Measurements from ENCODE around the gene TMA16.

The TMA16 gene

DNA sequence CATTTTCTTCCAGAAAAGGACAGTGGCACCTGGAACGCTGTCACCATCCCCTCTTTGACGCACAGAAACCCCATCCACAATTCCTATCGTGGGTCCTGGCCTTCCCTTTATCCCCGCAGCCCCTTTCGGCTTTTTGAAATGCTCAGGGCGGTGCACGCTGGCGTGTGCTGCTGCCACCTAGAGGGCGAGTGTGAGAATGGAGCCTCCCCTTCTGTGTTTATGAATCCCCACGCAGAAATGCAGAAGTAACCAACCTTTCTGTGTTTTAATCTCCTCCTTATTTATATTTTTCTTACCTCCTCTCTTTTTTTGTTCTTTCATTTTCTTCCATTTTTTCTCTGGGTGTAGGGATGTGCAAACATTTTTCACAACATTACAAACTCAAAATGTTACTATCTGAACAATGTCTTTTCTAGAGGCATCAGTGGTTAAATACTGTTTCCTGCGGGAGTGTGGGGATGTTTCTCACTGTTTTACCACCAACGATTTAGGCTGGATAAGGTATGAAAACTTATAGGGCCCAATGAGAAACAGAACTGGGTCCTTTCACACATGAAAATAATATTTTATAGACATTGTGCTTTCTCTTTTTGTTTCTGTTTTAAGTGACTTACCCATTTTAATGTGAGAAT, 50.0 kb downstream of the TMA16 start:
- TF ChIP-seq Cebpa-rat (IDR thresholded peaks at IDR 0.05) = no peak

DNA sequence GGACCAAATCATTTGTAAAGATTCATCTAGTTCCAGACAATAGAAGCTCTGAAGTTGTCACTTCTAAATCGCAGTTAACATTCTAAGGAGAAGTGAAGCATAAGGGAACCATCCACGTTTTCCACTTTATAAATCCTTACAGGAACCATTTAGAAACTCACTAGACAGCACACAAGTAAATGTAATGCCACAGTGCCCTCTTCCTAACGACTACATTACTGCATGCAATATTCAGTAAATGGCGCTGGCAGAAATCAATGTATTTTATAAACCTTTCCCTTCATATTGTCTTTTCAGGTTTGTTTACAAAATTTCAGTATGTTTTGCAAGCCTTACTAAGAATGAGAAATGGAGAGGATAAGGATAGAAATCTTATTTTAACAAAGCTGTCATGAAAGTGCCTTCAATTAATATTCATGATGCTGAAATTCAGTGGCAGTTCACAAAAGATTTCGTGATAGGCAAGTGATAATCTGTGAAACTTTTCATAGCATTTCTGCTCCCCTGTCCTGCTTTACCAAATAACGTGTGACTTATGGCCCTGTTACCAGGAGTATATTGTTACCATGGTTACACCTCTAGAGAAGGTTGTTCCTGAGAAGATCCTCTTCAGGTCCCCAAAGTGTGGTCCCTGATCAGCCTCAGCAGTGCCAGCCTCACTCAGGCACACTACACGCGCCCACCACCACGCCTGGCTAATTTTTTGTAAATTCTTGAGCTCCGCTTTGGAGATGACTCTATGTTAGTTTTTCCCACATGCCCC, 54.2 kb downstream of the TMA16 start:
- Histone ChIP-seq H3K4me1 (peaks cover 0 to 26% (median 5%) of the 10 kb centered on the region in 10 experiments; a peak in 7 of 20 replicates), H3K4me2 (no peak overlapping the region), H3K4me3 (no peak overlapping the region), H4K20me1 (peaks cover 0 to 72% (median 0%) of the 10 kb centered on the region in 11 experiments; a peak in 3 of 22 replicates), H3K9ac (no peak overlapping the region), H3K36me3 (peaks cover 0 to 85% (median 0%) of the 10 kb centered on the region in 11 experiments; a peak in 6 of 22 replicates), H3K27ac (no peak overlapping the region), H3K27me3 (no peaks in the 10 kb centered on the region), H3K9me3 (replicated peaks in 1 of 11) (no peaks in the 10 kb centered on the region)
- TF ChIP-seq Cebpa-rat (IDR thresholded peaks at IDR 0.05) = no peak

More for the DNA sequence above, 50.0 kb downstream of the TMA16 start:
- H3K27me3 ChIP-seq = no peaks in the 10 kb centered on the region
- H3K4me3 ChIP-seq = no peak overlapping the region
- H4K20me1 ChIP-seq = peaks cover 0 to 77% (median 0%) of the 10 kb centered on the region in 11 experiments; a peak in 5 of 22 replicates
- H3K4me2 ChIP-seq = peak overlapping the region; percentile 5 to 54 (median 44); a peak in 18 of 22 replicates
- H3K27ac ChIP-seq = no peak overlapping the region; a peak in 1 of 22 replicates
- H3K36me3 ChIP-seq = peaks cover 0 to 89% (median 7%) of the 10 kb centered on the region in 11 experiments; a peak in 9 of 22 replicates
- H3K4me1 ChIP-seq = peaks cover 0 to 13% (median 5%) of the 10 kb centered on the region in 10 experiments; a peak in 7 of 20 replicates
- H3K9ac ChIP-seq = peak overlapping the region in 1 of 11 experiments; percentile 3; a peak in 2 of 22 replicates
- no peaks in the 10 kb centered on the region for H3K9me3 ChIP-seq (replicated peaks in 1 of 11)

DNA sequence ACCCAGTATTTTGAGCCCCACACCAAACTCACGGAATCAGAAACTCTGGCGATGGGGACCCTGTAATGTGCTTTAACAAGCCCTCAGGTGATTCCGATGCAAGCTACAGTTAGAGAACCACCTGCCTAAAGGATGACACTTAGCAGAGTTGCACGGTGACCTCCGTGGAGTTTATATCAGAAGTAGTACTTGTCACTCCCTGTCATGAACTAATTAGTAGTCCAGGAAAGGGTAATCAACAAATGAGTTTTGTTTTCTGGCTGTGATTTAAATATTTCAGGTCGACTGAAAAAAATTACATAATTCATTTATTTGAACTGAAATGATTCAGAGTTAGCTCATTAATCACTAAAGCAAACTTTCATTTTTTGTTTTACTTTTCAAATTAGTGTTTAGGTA, 56.4 kb downstream of the TMA16 start:
- Histone ChIP-seq H3K9ac (no peak overlapping the region), H3K9me3 (replicated peaks in 1 of 11) (no peaks in the 10 kb centered on the region), H3K4me2 (no peak overlapping the region), H4K20me1 (peaks cover 0 to 73% (median 0%) of the 10 kb centered on the region in 11 experiments; a peak in 2 of 22 replicates), H3K27ac (no peak overlapping the region), H3K27me3 (no peaks in the 10 kb centered on the region), H3K36me3 (peaks cover 0 to 84% (median 0%) of the 10 kb centered on the region in 11 experiments; a peak in 6 of 22 replicates), H3K4me1 (peaks cover 0 to 43% (median 0%) of the 10 kb centered on the region in 10 experiments; a peak in 9 of 20 replicates), H3K4me3 (no peak overlapping the region)
- no peak for TF ChIP-seq Cebpa-rat (IDR thresholded peaks at IDR 0.05)

DNA sequence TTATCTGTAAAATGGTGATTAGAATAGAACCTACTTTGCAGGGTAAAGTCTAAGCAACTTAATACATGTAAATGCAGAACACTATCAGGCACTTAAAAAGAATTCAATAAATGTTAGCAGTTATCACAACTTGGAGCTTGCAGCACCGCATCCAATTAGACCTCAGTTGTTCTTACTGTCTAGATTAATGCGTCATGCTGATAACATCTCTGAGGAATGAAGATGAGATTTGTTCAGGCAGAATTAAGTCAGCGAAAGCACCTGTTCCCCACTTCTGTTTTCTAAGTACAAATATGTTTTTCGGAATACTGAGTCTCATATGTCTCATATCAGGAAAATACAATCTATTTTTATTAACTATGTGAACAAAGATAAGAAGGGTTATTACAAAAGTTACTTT, 58.7 kb downstream of the TMA16 start:
- H3K36me3 ChIP-seq = peaks cover 0 to 73% (median 0%) of the 10 kb centered on the region in 11 experiments; a peak in 6 of 22 replicates
- H3K27ac ChIP-seq = no peak overlapping the region
- no peak for TF ChIP-seq Cebpa-rat (IDR thresholded peaks at IDR 0.05)
- H3K27me3 ChIP-seq = no peaks in the 10 kb centered on the region
- peaks cover 0 to 5% (median 0%) of the 10 kb centered on the region in 11 experiments; a peak in 1 of 22 replicates for H3K9me3 ChIP-seq (replicated peaks in 1 of 11)
- H3K4me3 ChIP-seq = no peak overlapping the region
- peaks cover 0 to 68% (median 0%) of the 10 kb centered on the region in 11 experiments; a peak in 2 of 22 replicates for H4K20me1 ChIP-seq
- peaks cover 8 to 65% (median 16%) of the 10 kb centered on the region in 10 experiments; a peak in 18 of 20 replicates for H3K4me1 ChIP-seq
- H3K4me2 ChIP-seq = no peak overlapping the region
- H3K9ac ChIP-seq = no peak overlapping the region

DNA sequence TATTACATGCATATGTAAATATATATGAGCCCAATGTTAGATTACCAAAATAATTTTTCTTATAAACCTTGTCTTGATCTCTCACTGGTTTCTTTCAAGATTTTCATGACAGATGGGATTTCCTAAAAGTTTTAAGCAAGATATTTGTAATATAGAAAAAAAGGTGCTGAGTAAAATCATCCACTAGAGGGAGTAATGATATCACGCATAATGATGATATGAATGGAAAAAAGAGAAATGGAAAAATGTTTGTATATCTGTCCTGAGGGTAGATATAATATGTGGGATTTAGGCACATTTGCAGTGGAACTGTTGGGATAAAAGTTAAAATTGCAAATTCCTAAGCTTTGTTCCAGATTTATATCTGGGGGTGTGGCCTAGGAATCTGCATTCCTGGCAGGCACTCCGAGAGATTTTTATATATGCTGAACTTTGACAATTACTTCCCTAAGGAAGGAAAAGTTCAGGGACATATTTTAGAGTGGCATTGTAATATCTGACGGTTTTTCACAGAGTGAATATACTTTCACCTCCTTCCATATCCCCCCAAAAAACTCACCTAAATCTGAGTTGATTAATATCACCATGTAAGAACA, 60.5 kb downstream of the TMA16 start:
- Histone ChIP-seq H3K4me1 (peaks cover 16 to 77% (median 31%) of the 10 kb centered on the region in 10 experiments), H3K4me3 (no peak overlapping the region), H4K20me1 (peaks cover 0 to 69% (median 0%) of the 10 kb centered on the region in 11 experiments; a peak in 2 of 22 replicates), H3K27ac (peak overlapping the region in 4 of 11 experiments; percentile 20 to 79 (median 76); a peak in 6 of 22 replicates), H3K4me2 (peak overlapping the region in 3 of 11 experiments; percentile 33 to 83 (median 54); a peak in 3 of 22 replicates), H3K36me3 (peaks cover 0 to 64% (median 0%) of the 10 kb centered on the region in 11 experiments; a peak in 6 of 22 replicates), H3K9me3 (replicated peaks in 1 of 11) (peaks cover 0 to 6% (median 0%) of the 10 kb centered on the region in 11 experiments; a peak in 2 of 22 replicates), H3K9ac (peak overlapping the region in 1 of 11 experiments; percentile 60; a peak in 1 of 22 replicates), H3K27me3 (no peaks in the 10 kb centered on the region)
- TF ChIP-seq Cebpa-rat (IDR thresholded peaks at IDR 0.05) = no peak

DNA sequence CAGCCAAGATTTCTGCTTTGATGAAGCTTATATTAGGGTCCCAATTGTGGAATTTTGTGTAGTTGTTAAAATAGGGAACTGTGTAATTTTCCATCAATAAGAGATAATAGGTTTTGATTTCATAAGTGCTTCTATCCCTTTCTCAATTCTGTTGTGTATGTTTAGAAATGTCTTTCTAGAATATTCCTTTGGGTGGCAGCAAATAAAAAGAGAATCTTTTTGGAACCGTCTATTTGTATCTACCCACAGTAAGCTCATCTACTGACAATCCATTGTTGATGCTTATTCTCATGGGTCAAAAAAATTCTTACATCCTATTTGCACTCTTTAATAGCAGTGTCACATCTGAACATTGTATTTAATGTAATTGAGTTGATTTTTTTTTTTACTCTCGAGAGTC, 61.7 kb downstream of the TMA16 start:
- peaks cover 0 to 66% (median 0%) of the 10 kb centered on the region in 11 experiments; a peak in 6 of 22 replicates for H3K36me3 ChIP-seq
- no peak for TF ChIP-seq Cebpa-rat (IDR thresholded peaks at IDR 0.05)
- peak overlapping the region in 3 of 11 experiments; percentile 39 to 60 (median 46); a peak in 4 of 22 replicates for H3K9ac ChIP-seq
- H3K27me3 ChIP-seq = no peaks in the 10 kb centered on the region
- H3K27ac ChIP-seq = peak overlapping the region in 7 of 11 experiments; percentile 26 to 83 (median 76); a peak in 12 of 22 replicates
- H3K9me3 ChIP-seq (replicated peaks in 1 of 11) = peaks cover 0 to 15% (median 8%) of the 10 kb centered on the region in 11 experiments; a peak in 12 of 22 replicates
- peak overlapping the region in 3 of 11 experiments; percentile 33 to 83 (median 79); a peak in 3 of 22 replicates for H3K4me2 ChIP-seq
- peaks cover 16 to 82% (median 31%) of the 10 kb centered on the region in 10 experiments for H3K4me1 ChIP-seq
- H4K20me1 ChIP-seq = peaks cover 0 to 60% (median 0%) of the 10 kb centered on the region in 11 experiments; a peak in 2 of 22 replicates
- H3K4me3 ChIP-seq = no peak overlapping the region

DNA sequence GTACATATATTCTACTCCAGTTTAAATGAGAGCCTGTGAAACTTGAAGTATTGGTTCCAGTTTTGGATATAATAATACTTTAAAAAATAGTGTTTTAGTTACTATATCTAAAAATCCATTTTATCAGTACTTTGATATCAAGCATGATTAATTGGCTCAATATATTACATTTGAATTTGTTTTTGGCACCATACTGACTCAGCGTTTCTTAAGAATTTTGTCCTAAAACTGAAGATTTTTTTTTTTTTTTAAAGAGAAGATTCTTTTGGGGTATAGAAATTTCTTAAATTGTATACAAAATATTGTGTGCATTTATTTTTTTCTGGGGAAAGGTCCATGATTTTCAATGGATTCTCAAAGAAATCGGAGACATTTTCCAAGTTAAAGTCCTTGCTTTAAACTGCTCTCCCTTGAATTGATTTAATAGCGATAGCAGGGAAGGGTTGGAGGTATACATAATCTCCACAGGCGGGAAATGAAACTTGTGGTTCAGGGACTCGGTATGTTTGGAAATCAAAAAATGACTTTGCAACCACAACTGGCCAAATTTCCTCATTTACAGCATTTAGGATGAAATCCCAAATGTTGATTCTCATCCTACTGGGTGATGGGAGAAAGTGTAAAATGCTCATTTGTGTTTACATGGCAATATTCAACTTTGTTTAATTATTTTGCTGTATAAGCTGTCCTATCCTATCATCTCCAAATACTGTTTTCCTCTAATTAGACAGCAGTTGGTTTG, 62.3 kb downstream of the TMA16 start:
- Histone ChIP-seq H3K27ac (peak overlapping the region in 8 of 11 experiments; percentile 36 to 83 (median 76); a peak in 15 of 22 replicates), H4K20me1 (peaks cover 0 to 56% (median 0%) of the 10 kb centered on the region in 11 experiments; a peak in 2 of 22 replicates), H3K9me3 (replicated peaks in 1 of 11) (peaks cover 0 to 21% (median 8%) of the 10 kb centered on the region in 11 experiments; a peak in 12 of 22 replicates), H3K4me1 (peaks cover 16 to 75% (median 31%) of the 10 kb centered on the region in 10 experiments), H3K36me3 (peaks cover 0 to 67% (median 0%) of the 10 kb centered on the region in 11 experiments; a peak in 6 of 22 replicates), H3K9ac (peak overlapping the region in 6 of 11 experiments; percentile 37 to 60 (median 50); a peak in 8 of 22 replicates), H3K27me3 (no peaks in the 10 kb centered on the region), H3K4me3 (no peak overlapping the region), H3K4me2 (peak overlapping the region in 10 of 11 experiments; percentile 10 to 88 (median 78); a peak in 16 of 22 replicates)
- peak in 3 of 11 experiments; percentile 30 to 58 (median 51); a peak in 3 of 22 replicates for TF ChIP-seq Cebpa-rat (IDR thresholded peaks at IDR 0.05)
